ENCODE results near the gene ANXA4. TPM values are rescaled to one million over a fixed set of nuclear protein-coding genes. Genes with fewer than 3 reads are reported as not detected.

The ANXA4 gene
- total RNA-seq, 1 experiment from 2014 or later = 9.5 TPM

DNA sequence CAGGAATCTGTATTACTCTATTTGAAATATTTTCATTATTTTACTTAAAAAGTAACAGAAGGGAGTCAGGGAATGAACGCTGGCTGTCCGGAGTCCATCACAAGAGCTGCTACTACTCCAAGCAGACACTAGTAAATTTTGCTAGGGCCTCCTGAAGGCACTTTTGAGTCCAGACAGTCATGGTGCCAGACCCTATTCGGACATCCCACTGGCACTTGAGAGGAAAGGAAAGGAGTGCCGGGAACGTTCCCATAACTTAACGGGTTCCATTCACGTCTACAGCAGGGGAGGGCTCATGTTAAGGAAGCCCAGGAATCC is 87.0 kb downstream of the ANXA4 start:
- Mint-ChIP-seq H3K4me3 (peak overlapping the region; percentile 87), H3K36me3 (peaks cover 6% of the 10 kb centered on the region; the same call in 1 of the 2 replicates), H3K27me3 (ENCODE audit: low read depth) (no peaks in the 10 kb centered on the region), H3K9me3 (no peaks in the 10 kb centered on the region), H3K27ac (peak overlapping the region; percentile 96), H3K4me1 (peaks cover 21% of the 10 kb centered on the region)
- no peak for DNase-seq (ENCODE audit: low spot score)
- ChIA-PET POLR2A (interaction anchor here (0.9 to 1.1 kb wide), 2 partner anchors 85 to 104 kb away, joined by 3 to 4 read pairs; no protein-coding TSS in a partner anchor), CTCF (interaction anchor here (0.7 to 1.4 kb wide), 4 partner anchors 12 to 106 kb away, joined by 3 to 22 read pairs (median 6); no protein-coding TSS in a partner anchor)
- no peak for TF ChIP-seq CREM (CRISPR knock-in tag; IDR thresholded peaks at IDR 0.05)
- ATAC-seq = no peak

DNA sequence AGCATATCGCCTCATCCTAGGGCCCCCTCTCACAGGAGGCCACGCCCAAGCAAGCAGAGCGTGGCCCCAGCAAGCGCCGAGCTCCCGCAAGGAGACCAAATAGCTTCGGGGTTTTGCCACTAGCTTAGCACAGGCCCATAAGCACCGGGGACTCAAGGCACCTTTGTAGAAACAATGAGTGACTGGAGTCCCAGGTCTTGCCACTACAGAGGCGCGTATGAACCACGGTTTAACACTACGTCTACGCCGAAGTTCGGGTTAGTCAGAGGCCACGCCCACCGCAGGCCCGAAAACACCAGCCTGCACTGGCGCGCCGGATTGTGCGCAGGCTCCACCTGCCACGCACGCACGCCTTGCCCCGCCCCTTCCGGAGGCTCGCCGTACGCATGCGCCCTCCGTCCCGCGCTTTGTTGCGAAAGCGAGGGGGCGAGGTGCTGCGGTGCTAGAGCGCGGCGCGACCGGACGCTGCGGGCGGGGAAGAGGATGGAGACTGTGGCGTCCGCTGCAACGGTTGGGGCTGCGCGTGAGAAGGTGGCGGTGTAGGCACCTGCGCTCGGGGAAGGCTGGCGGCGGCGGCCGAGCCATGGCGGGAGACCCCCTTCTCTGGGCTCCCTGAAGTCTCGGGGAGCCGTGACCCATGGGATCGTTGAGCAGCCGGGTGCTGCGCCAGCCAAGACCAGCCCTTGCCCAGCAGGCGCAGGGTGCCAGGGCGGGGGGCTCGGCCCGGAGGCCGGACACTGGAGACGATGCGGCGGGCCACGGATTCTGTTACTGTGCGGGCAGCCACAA is 87.5 kb downstream of the ANXA4 start, which contains the start of gene GMCL1:
Gene GMCL1, plus strand, starts transcription at position 405 of the 789 bp plus-strand sequence. Its CDS starts 233 bp downstream, at position 638.
- Mint-ChIP-seq H3K9me3 (no peaks in the 10 kb centered on the region), H3K27me3 (ENCODE audit: low read depth) (no peaks in the 10 kb centered on the region), H3K4me3 (peak within 1 kb of the TSS; percentile 87), H3K4me1 (peaks cover 21% of the 10 kb centered on the region), H3K27ac (peak within 1 kb of the TSS; percentile 96), H3K36me3 (peaks cover 6% of the 10 kb centered on the region; the same call in 1 of the 2 replicates)
- DNase-seq (ENCODE audit: low spot score) (peak; percentile 98), ATAC-seq (peak; percentile 94)
- ChIA-PET CTCF (interaction anchor here (0.7 to 1.9 kb wide), 3 partner anchors 13 to 105 kb away, joined by 3 to 22 read pairs (median 10); no protein-coding TSS in a partner anchor), POLR2A (interaction anchor here (0.9 to 1.1 kb wide), 2 partner anchors 85 to 105 kb away, joined by 3 to 4 read pairs; no protein-coding TSS in a partner anchor)
- TF ChIP-seq, protein P1, sequence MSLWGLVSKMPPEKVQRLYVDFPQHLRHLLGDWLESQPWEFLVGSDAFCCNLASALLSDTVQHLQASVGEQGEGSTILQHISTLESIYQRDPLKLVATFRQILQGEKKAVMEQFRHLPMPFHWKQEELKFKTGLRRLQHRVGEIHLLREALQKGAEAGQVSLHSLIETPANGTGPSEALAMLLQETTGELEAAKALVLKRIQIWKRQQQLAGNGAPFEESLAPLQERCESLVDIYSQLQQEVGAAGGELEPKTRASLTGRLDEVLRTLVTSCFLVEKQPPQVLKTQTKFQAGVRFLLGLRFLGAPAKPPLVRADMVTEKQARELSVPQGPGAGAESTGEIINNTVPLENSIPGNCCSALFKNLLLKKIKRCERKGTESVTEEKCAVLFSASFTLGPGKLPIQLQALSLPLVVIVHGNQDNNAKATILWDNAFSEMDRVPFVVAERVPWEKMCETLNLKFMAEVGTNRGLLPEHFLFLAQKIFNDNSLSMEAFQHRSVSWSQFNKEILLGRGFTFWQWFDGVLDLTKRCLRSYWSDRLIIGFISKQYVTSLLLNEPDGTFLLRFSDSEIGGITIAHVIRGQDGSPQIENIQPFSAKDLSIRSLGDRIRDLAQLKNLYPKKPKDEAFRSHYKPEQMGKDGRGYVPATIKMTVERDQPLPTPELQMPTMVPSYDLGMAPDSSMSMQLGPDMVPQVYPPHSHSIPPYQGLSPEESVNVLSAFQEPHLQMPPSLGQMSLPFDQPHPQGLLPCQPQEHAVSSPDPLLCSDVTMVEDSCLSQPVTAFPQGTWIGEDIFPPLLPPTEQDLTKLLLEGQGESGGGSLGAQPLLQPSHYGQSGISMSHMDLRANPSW (CRISPR knock-in tag; conservative IDR thresholded peaks at IDR 0.05; ENCODE audit: low read depth) = no peak
- TF ChIP-seq ZBTB21 (CRISPR knock-in tag; IDR thresholded peaks at IDR 0.05; ENCODE audit: borderline replicate concordance) (peak; percentile 72; the same call in 1 of the 2 replicates), ATF1 (CRISPR knock-in tag; IDR thresholded peaks at IDR 0.05) (no peak), ZNF396 (CRISPR knock-in tag; IDR thresholded peaks at IDR 0.05; ENCODE audit: borderline replicate concordance) (no peak), ETV6 (CRISPR knock-in tag; IDR thresholded peaks at IDR 0.05) (peak; percentile 97), JUN (CRISPR knock-in tag; IDR thresholded peaks at IDR 0.05) (no peak), TEAD1 (CRISPR knock-in tag; IDR thresholded peaks at IDR 0.05) (peak; percentile 97), CREB1 (CRISPR knock-in tag; IDR thresholded peaks at IDR 0.05) (no peak; the same call in 1 of the 2 replicates)
- TF ChIP-seq, protein P2, sequence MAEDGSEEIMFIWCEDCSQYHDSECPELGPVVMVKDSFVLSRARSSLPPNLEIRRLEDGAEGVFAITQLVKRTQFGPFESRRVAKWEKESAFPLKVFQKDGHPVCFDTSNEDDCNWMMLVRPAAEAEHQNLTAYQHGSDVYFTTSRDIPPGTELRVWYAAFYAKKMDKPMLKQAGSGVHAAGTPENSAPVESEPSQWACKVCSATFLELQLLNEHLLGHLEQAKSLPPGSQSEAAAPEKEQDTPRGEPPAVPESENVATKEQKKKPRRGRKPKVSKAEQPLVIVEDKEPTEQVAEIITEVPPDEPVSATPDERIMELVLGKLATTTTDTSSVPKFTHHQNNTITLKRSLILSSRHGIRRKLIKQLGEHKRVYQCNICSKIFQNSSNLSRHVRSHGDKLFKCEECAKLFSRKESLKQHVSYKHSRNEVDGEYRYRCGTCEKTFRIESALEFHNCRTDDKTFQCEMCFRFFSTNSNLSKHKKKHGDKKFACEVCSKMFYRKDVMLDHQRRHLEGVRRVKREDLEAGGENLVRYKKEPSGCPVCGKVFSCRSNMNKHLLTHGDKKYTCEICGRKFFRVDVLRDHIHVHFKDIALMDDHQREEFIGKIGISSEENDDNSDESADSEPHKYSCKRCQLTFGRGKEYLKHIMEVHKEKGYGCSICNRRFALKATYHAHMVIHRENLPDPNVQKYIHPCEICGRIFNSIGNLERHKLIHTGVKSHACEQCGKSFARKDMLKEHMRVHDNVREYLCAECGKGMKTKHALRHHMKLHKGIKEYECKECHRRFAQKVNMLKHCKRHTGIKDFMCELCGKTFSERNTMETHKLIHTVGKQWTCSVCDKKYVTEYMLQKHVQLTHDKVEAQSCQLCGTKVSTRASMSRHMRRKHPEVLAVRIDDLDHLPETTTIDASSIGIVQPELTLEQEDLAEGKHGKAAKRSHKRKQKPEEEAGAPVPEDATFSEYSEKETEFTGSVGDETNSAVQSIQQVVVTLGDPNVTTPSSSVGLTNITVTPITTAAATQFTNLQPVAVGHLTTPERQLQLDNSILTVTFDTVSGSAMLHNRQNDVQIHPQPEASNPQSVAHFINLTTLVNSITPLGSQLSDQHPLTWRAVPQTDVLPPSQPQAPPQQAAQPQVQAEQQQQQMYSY (CRISPR knock-in tag; IDR thresholded peaks at IDR 0.05) = peak; percentile 12; the same call in 1 of the 2 replicates
- TF ChIP-seq, protein P3, sequence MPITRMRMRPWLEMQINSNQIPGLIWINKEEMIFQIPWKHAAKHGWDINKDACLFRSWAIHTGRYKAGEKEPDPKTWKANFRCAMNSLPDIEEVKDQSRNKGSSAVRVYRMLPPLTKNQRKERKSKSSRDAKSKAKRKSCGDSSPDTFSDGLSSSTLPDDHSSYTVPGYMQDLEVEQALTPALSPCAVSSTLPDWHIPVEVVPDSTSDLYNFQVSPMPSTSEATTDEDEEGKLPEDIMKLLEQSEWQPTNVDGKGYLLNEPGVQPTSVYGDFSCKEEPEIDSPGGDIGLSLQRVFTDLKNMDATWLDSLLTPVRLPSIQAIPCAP (CRISPR knock-in tag; IDR thresholded peaks at IDR 0.05) = no peak
- TF ChIP-seq, protein P4, sequence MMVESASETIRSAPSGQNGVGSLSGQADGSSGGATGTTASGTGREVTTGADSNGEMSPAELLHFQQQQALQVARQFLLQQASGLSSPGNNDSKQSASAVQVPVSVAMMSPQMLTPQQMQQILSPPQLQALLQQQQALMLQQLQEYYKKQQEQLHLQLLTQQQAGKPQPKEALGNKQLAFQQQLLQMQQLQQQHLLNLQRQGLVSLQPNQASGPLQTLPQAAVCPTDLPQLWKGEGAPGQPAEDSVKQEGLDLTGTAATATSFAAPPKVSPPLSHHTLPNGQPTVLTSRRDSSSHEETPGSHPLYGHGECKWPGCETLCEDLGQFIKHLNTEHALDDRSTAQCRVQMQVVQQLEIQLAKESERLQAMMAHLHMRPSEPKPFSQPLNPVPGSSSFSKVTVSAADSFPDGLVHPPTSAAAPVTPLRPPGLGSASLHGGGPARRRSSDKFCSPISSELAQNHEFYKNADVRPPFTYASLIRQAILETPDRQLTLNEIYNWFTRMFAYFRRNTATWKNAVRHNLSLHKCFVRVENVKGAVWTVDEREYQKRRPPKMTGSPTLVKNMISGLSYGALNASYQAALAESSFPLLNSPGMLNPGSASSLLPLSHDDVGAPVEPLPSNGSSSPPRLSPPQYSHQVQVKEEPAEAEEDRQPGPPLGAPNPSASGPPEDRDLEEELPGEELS (CRISPR knock-in tag; IDR thresholded peaks at IDR 0.05) = peak; percentile 91
- TF ChIP-seq, protein P5, sequence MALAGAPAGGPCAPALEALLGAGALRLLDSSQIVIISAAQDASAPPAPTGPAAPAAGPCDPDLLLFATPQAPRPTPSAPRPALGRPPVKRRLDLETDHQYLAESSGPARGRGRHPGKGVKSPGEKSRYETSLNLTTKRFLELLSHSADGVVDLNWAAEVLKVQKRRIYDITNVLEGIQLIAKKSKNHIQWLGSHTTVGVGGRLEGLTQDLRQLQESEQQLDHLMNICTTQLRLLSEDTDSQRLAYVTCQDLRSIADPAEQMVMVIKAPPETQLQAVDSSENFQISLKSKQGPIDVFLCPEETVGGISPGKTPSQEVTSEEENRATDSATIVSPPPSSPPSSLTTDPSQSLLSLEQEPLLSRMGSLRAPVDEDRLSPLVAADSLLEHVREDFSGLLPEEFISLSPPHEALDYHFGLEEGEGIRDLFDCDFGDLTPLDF (CRISPR knock-in tag; IDR thresholded peaks at IDR 0.05) = 0 out of 2 replicates have a peak, but pooled peaks have one; percentile 50
- TF ChIP-seq, protein P6, sequence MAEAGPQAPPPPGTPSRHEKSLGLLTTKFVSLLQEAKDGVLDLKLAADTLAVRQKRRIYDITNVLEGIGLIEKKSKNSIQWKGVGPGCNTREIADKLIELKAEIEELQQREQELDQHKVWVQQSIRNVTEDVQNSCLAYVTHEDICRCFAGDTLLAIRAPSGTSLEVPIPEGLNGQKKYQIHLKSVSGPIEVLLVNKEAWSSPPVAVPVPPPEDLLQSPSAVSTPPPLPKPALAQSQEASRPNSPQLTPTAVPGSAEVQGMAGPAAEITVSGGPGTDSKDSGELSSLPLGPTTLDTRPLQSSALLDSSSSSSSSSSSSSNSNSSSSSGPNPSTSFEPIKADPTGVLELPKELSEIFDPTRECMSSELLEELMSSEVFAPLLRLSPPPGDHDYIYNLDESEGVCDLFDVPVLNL (CRISPR knock-in tag; IDR thresholded peaks at IDR 0.05; ENCODE audit: borderline replicate concordance, low read depth) = no peak
- TF ChIP-seq, protein P7, sequence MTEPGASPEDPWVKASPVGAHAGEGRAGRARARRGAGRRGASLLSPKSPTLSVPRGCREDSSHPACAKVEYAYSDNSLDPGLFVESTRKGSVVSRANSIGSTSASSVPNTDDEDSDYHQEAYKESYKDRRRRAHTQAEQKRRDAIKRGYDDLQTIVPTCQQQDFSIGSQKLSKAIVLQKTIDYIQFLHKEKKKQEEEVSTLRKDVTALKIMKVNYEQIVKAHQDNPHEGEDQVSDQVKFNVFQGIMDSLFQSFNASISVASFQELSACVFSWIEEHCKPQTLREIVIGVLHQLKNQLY (CRISPR knock-in tag; IDR thresholded peaks at IDR 0.05) = no peak
